ENCODE measurements around the gene SLC6A9.

SLC6A9 gene

DNA sequence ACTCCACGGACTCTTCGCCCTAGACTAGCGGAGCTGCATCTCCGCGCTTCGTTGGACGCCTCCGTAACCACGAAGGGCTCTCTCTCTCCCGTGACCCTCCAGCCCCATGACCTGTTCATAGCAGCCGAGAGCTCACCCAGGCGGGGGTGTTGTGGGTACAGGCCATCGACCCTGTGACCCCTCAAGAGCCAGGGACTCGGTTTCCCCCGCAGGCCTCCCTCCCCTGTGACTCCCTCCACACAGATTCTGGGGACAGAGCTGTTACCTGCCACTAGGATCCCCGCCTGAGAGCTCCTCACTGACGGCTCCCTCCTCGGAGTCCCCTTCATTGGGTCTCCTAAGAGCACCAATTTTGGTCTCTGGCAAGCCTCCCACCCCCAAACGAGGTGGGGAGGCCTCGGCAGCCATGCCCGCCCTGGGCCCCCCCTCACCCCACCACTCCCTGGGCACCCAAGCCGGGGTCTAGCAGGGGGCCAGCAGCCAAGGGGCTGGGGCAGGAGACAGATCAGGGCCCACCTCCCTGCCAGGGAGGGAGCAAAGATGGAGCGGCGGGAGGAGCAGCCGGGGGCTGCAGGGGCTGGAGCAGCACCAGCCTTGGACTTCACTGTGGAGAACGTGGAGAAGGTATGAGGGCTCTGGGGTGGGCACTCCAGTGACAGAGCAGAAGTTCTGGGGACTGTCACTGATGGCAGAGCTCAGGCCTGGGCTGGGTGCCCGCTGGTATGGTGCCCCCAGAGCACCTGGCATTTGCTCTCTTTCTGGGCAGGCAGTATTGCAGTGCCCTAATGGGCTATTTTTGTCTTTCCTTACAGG is 84.0 kb downstream of the SLC6A9 start:
- H3K4me3 ChIP-seq (ENCODE audit: low read depth, low read length), result peak overlapping the region; percentile 85
- in situ Hi-C loops (cut with HindIII; ENCODE audit: low sequenced_read_pairs), result no loop called here
- TF ChIP-seq, protein P1, sequence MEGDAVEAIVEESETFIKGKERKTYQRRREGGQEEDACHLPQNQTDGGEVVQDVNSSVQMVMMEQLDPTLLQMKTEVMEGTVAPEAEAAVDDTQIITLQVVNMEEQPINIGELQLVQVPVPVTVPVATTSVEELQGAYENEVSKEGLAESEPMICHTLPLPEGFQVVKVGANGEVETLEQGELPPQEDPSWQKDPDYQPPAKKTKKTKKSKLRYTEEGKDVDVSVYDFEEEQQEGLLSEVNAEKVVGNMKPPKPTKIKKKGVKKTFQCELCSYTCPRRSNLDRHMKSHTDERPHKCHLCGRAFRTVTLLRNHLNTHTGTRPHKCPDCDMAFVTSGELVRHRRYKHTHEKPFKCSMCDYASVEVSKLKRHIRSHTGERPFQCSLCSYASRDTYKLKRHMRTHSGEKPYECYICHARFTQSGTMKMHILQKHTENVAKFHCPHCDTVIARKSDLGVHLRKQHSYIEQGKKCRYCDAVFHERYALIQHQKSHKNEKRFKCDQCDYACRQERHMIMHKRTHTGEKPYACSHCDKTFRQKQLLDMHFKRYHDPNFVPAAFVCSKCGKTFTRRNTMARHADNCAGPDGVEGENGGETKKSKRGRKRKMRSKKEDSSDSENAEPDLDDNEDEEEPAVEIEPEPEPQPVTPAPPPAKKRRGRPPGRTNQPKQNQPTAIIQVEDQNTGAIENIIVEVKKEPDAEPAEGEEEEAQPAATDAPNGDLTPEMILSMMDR (IDR thresholded peaks at IDR 0.05; ENCODE audit: low read depth, low read length, missing control alignments), result no peak
- no peak for DNase-seq (ENCODE audit: low read depth)
